Measurements from ENCODE around the gene ECEL1.
"Not testable (repeated sequence)": the region's sequence is repeated elsewhere in the genome, so short reads cannot be mapped to it uniquely, and the experiment has no call there.

The ECEL1 gene

DNA sequence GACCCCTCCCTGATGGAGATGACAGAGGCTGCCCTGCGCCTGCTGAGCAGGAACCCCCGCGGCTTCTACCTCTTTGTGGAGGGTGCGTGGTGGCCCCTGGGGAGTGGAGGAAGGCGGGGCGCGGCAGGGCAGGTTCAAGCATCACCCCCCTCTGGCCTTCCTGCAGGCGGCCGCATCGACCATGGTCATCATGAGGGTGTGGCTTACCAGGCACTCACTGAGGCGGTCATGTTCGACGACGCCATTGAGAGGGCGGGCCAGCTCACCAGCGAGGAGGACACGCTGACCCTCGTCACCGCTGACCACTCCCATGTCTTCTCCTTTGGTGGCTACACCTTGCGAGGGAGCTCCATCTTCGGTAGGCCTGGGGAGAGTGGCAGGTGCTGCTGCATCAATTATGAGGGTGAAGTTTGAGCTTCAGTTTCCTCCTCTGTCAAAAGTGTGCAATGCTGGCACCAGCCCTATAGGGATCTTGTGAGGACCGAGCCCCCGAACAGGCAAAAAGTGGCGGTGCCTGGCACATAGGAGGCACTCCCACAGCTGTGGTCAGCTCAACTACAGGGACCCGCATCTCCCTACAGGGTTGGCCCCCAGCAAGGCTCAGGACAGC is 29.5 kb downstream of the ECEL1 start:
- no peak for DNase-seq

DNA sequence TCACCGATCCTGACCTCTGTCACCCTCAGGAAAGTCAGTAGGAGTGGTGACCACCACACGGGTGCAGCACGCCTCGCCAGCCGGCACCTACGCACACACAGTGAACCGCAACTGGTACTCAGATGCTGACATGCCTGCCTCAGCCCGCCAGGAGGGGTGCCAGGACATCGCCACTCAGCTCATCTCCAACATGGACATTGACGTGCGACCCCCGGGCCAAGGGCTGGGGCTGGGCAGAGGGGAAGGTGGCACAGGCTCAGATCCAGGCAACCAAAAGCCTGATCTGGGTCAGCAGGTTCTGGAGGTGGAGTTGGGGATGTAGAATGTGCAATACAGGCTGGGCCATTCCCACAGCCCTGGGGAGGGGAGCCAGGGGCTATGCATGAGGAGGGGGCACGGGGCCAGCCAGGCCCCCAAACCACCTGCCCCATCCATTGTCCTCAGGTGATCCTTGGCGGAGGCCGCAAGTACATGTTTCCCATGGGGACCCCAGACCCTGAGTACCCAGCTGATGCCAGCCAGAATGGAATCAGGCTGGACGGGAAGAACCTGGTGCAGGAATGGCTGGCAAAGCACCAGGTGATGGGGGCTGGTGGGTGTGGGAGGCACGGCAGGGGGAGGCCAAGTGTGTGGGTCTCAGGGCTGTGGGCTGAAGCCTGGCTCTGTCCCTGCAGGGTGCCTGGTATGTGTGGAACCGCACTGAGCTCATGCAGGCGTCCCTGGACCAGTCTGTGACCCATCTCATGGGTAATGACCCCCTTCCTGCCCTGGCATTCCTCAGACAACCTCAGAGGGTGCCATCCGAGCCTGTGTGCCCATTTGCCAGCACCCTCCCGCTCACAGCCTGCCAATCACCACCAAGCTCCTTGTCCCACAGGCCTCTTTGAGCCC is 30.3 kb downstream of the ECEL1 start:
- DNase-seq, result no peak

DNA sequence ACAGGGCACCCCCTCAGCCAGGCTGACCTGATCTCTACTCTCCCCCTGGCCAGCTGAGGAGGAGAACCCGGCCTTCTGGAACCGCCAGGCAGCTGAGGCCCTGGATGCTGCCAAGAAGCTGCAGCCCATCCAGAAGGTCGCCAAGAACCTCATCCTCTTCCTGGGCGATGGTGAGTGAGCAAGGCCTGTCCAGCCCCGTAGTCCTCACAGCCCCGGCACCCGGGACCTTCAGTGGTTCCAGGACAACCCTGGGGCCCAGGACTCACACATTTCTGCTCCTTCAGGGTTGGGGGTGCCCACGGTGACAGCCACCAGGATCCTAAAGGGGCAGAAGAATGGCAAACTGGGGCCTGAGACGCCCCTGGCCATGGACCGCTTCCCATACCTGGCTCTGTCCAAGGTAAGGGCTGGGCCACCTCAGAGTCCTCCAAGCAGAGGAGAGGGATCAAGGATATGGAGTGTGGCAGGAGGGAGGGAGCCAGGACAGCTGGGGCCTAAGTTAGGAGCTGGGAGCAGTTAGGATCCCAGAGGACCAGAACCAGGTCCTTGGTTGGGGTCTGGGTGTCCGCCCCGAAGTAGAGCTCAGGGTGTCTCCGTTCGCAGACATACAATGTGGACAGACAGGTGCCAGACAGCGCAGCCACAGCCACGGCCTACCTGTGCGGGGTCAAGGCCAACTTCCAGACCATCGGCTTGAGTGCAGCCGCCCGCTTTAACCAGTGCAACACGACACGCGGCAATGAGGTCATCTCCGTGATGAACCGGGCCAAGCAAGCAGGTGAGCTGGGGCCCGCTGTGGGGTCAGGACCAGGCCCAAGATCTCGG is 31.1 kb downstream of the ECEL1 start:
- no peak for DNase-seq

DNA sequence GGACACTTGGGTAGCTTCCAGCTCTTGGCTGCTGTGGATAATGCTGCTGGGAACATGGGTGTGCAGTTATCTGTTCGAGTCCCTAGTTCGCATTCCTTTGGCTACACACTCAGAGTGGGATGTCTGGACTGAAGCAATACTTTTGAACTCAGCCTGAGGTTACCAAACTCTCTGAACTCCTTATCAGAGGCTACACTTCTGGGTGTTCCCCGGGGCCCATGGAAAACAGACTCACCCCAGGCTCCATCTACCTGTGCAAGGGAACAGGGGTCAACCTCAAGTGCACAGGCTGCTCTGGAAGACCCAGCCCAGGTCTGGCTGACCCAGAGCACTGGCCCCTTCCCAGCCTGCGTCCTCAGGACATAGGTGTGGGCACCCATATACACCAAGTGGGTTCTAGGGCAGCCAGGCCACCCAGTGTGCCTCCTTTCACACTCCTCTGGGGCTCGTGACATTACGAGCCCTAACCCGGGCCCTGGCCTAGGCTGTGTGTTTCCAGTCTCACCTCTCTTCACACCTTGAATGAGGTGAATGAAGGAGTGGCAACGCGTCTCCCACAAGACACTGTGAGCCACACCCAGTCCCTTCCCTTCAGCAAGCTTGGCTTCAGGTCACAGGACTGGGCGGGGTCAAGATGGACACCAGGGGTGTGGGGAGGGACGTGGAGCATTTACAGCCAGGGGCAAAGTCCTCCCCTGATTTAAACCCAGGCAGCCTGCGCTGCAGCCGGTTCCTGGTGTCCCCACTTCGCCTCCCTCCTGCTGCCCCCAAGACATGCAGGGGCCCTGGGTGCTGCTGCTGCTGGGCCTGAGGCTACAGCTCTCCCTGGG is 32.0 kb downstream of the ECEL1 start, which contains the start of gene ALPI:
ALPI (plus strand) TSS at position 728 of the 830 bp plus-strand sequence; CDS start at position 775, 47 bp downstream.
- DNase-seq, result no peak

DNA sequence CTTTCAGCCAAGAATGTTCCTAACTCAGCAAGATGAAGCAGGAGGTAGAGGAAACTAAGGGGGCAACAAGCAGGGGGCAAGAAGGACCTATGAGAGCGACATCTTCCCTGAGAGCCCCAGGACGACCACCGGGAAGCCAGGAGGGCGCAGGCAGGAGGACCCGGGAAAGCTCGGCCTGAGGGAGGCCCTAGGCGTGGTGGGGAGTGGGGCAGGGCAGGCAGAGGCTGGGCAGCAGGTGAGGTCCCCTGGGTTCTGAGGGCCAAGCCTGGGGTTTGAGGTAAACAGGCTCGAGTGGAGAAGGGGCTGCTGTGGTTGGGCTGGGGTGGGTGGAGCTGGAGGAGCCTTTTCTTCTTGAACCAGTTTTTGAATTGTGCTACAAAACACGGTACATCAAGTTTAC is 33.0 kb downstream of the ECEL1 start:
- no peak for DNase-seq

DNA sequence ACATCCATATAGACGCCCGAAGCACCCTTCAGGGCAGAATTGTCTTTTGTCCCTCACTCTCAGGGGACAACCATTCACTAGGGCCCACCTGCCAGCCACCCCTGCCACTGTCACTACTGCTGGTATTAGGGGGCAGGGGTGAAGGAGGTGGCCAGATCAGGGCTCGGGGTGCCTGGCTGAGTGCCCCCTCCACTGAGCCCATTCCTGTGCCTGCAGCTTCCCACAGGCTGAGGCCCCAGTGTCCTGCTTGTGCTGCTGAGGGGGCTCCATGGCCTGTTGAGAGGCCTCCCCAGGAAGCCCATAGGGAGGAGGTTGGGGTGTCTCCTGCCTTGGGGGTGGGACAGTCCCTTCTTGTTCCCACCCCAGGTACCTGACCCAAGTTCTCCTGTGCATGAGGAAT is 36.0 kb downstream of the ECEL1 start:
- DNase-seq, result not testable (repeated sequence)

DNA sequence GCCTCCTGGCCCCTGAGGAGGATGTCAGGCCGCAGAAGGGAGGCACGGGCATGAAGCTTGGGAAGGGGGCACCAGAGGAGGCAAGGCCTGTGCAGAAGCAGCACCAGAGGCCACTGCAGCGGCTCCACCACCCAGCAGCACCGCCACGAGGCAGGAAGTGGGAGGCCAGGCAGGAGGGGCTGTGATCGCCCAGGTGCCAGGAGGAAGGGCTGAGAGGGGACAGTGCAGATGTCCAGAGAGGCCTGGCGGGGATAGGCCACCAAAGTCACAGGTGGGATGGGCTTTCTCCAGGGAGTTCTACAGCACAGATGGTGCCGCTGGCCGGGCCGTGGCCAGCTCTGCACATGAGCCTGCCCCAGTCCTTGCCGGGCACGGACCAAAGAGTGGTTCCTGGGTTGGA is 37.7 kb downstream of the ECEL1 start:
- no peak for DNase-seq

DNA sequence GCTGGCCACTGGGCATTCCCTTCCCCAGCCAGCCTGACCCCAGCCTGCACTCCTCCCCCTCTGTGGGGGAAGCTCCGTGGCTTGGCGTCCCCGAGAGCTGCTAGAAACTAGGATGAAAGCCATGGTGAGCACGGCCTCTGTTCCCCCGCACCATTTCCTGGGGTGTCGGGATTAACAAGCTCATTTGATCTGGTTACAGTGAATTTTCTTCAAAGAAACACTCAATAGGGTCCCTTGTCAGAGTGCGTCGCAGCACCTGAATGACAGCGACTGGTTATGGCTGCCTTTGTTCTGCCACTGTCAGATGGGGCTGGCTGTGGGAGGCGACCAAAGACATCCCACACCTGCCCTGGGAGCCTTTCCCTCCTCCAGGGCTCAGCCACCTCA is 39.3 kb downstream of the ECEL1 start:
- no peak for DNase-seq

DNA sequence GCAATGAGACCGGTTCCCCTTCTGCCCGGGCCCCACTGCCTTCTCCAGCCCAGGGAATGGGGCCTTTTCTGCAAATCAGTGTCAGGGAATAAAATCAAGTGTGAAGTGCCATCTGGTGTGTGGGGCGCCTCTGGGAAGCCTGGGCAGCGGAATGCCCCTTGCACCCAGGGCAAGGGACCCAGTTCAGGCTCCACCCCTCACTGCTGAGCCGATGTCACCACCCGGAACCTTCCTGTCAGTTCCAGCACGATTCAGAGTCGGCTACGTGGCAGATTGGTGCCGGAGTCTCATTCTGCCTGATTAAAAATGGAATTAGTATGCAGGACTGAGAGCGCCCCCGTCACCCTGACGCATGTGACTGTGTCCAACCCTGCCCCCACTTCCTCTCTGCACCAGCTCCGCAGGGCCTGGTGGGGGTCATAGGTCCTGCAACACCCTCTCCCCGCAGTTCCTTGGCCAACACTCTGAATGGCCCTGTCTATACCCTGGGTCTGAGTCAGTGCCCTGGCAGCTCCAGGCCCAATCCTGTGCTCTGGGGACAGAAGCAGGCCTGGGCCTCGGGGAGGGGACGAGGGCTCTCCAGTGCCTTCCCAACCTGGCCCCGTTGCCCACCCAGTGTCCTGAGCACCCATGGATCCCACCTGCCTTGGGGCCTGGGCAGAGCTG is 39.9 kb downstream of the ECEL1 start:
- no peak for DNase-seq

DNA sequence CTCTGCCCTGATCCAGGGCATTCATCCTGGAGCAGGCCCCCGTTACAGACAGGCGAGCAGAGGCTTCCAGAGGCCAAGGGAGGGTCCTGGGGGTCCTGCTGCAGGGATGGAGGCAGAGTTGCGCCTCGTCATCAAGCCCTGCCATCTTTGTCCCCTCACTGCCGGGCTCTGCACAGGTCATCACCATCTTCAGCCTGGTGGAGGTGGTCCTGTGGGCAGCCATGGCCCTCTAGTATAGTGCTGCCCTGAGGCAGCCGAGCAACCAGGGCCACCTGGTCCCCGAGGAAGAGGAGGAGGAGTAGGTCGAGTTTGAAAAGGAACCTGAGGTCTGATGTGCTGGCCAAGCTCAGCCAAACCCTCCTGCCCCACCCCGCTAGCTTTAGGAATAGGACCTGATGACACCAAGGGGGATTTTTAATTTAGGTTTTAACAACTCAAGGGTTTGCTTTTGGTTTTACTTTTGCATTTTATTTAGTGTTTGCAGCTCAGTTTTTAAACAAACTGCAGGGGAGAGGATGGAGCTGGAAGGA is 40.5 kb downstream of the ECEL1 start:
- DNase-seq, result no peak

DNA sequence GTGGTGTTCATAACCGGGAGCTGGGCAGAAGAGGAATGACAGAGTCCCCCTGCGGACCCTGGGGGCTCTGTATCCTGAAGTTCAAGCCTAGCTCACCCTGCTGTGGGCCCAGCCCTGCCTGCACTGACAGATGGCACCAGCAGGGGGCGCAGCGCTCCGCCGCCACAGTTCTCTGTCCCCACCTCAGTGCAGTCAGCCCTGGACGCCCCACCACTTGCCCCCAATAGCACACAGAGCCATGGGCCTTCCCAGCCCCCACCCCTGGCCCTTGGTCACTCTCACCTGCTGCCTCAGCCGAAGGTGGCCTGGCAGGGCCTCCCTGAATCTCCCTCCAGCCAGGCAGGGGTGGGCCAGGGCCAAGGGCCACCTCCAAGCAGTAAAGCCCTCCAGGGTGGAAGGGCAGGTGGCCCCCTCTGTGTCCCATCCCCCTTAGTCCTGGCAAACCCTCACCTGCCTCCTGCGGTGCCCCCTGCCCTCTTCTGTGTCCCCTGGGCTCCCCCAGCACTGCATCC is 41.3 kb downstream of the ECEL1 start:
- not testable (repeated sequence) for DNase-seq

DNA sequence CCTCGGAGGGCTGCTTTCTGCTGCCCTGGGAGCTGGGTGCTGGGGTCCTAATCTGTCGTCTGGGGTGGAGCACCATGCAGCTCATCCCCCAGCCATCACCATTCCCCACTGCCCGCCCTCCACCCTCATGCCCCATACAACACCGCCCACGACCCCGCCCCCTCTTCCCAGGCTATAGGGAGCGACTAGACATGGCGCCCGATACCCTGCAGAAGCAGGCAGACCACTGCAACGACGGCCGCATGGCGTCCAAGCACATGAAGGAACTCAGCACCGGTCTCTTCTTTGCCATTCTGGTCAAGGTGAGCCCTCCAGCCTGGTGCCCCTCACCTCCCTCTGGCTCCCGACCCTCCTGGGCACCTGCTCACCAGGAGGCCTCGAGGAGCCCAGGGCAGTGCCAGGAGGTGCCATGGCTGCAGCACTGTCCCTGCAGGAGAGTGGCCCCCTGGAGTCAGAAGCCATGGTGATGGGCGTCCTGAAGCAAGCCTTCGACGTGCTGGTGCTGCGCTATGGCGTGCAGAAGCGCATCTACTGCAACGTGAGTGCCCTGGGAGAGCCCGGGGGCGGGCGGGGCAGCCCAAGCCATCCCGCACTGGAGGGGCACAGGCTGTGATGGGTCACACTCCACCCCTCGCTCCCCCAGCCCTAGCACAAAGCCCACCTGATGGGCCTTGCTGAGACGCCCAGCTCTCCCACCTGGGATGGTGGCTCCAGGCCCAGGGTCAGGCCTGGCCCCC is 42.3 kb downstream of the ECEL1 start:
- DNase-seq, result not testable (repeated sequence)

DNA sequence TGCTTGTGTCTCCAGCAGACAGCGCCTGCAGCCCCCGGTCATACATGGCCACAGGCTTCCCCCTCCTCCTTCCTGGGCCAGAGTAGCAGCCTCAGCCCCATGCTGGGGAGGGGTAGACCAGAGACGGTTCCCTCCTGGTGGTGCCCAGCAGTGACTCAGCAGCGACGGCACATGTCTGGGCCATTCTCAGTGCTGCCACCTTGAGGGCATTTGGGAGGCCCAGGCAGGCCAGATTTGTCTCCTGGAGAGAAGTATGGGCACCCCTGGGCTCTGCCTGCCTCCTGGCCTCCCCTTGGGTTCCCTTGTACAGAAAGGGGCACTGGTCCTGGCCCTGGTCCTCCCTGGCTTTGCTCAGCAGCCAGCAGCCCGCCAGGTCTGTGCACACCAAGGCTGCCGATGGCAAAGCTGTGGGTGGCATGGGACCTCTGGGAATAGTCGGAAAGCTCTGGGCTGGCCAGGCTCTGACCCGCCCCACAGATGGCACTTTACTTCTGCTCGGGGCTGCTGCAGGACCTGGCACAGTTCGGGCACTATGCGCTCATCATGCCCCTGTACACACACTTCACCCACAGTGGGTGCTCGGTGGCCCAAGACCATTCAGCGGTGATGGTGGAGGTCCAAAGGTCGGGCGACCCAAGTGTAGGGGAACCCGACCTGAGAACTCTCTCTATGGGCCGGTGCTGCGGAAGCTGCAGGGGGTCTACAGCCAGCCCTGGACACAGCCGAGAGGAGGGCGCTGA is 43.1 kb downstream of the ECEL1 start:
- DNase-seq, result peak; percentile 27

DNA sequence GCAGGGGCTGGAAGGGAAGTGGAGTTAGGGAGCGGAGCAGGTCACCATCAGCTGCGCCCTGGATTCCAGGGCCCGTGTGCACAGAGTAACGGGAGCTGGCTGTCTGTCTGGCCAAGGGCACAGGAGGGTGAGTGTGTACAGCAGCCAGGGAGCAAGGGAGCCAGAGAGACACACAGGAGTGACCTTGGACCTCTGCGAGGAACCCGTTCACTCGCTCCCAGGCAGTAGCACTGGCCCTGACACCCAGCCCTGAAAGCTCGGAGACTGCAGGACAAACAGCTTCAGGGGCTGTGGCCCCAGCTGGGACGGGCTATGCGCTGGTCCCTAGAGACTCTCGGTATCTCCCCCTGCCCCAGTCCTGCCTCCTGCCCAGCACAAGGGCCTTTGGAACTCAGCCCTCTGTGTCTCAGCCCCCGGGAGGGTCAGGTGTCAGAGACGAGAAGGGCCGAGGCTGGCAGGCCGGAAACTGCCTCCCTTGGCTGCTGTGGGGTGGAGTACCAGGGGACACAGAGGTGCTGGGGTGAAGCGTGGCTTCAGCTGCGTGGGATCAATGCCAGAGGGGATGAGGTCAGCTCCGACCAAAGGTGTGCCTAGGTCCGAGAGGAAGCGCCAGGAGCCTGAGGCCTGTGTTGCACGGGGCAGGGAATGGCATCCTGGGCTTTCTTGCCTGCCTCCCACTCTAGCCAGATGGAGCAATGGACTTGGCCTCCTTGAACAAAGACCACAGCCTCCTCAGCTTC is 43.8 kb downstream of the ECEL1 start:
- DNase-seq, result not testable (repeated sequence)

DNA sequence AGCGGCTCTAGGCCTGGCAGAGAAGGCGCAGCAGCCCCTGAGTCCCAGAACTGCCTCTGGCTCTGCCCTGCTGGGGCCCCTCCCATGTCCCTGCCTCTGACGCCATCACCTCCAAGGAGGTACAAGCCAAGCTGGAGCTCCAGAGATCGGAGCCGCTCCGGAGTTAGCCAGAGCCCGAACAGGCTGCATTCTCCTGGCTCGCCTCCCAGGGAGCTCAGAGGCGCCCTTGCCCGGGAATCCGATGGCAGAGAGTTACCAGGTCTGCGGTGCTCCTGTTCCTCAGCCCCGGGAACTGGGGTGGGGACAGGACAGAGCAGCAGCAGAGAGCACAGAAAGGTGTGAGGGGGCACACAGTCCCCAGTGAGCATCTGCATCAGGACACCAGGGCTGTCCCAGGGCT is 44.6 kb downstream of the ECEL1 start:
- not testable (repeated sequence) for DNase-seq

DNA sequence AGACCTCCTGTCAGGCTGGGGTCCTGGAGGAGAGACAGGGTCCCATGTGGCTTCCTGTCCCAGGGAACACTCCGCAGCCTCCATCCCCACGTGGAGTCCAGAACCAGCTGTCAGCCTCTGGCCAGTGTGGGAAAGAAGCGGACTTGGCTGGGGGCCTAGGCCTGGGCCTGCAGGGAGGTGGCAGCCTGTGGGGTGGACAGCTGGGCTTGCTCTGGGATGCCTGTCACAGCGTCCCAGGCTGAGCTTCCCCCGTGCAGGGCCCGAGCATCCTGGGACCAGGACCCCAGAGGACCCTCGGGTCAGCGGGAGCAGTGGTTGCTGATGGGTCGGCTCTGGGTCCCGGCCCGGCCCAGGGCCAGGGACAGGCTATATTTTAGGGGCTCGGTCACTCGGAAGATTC is 45.2 kb downstream of the ECEL1 start:
- not testable (repeated sequence) for DNase-seq

DNA sequence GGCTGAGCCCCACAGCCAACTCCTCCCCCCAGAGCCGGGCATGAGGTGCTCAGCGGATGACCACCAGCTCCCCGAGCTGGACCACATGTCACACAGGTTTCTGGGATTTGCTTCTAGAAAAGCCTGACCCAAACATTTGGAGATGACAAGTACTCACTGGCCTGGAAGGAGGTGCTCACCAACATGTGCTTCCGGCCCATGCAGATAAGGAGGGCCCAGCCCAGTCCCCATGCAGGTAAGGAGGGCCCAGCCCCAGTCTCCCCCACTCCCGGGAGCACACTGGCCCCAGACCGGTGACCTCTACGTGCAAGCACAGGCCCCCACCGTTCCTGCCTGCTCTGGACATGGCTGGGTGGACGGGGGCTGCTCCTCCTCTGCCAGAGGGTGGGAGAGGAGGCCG is 45.7 kb downstream of the ECEL1 start:
- DNase-seq, result not testable (repeated sequence)

DNA sequence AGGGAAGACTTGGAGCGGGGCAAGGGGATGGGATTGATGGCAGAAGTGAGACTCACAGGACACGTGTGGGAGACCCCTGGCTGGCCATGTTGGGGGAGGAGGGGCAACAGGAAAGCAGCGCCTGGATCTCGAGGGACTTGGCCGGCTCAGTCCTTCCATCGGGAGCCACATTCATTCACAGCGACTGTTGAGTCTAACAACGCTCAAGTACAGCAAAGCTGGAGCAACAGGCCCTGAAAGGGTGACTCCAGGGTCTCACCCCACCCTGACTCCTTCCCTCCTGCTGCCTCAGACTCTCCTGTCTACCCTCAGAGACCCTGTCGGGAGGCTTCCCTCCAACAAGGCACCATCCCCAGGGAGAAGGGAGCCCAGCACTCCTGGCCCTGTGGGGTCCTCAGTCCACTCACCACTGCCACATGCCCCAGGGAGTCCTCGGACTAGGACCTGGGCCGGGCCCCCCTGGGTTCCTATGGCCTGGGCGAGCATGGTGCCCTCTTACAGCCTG is 46.4 kb downstream of the ECEL1 start:
- no peak for DNase-seq

Data from NCI-H345 (cell line).